ENCODE data around the gene NFIL3.

Gene NFIL3

DNA sequence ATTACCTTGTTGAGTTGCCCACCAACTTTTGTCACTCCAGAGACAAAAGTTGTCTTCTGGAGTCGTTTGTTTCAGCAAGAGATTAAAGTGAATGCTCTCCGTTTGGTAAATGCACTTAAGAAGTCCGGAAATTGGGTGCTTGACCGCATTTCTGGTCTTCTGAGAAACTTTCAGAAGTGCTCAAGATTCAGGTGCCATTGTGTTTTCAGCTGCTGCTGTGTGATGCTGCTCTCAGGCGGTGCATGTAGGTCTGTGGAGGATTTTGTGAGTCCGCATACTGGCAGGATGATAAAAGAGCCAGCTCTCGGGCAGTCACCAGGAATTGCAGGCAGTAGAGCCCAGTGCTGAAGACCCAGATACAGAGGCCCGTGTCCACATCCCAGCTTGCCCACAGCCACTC, 5.9 kb upstream of the NFIL3 start:
- peaks cover 0 to 8% of the 10 kb centered on the region in 2 donors for H3K9me3 ChIP-seq (replicated peaks in 1 of 2; ENCODE audit: control insufficient read depth in 2 of 2, insufficient read depth in 1 of 2, low read depth in 1 of 2, low read length in 2 of 2)
- H3K4me1 ChIP-seq (ENCODE audit: control insufficient read depth in 2 of 2, insufficient read depth in 1 of 2, low read depth in 1 of 2, low read length in 2 of 2): peaks cover 0 to 2% of the 10 kb centered on the region in 2 donors
- H3K27me3 ChIP-seq (ENCODE audit: control insufficient read depth in 3 of 3, insufficient read depth in 3 of 3, low read depth in 1 of 3, low read length in 3 of 3): peaks cover 0 to 63% (median 14%) of the 10 kb centered on the region in 3 experiments
- H3K27ac ChIP-seq (replicated peaks; ENCODE audit: low read length): no peak overlapping the region
- H3K4me2 ChIP-seq (ENCODE audit: insufficient read depth, low read length, poor library complexity, severe bottlenecking): no peak overlapping the region
- no peaks in the 10 kb centered on the region for H3K79me1 ChIP-seq (ENCODE audit: low read depth, low read length)
- no peak overlapping the region for H2BK15ac ChIP-seq (ENCODE audit: low read length)
- H2BK120ac ChIP-seq (ENCODE audit: low read depth, low read length): no peak overlapping the region
- no peak overlapping the region for H3K14ac ChIP-seq (ENCODE audit: low read length)
- H4K91ac ChIP-seq (ENCODE audit: low read depth, low read length, poor library complexity): no peak overlapping the region
- WGBS, 2 donors (ENCODE audit: extremely low coverage in 2 of 2, insufficient read length in 2 of 2, insufficient replicate concordance in 1 of 2): no CpG with 5 or more reads among the region's 8 CpGs
- H2AK5ac ChIP-seq (ENCODE audit: low read depth, low read length): no peak overlapping the region
- no peak overlapping the region for H4K8ac ChIP-seq (ENCODE audit: low read depth, low read length)
- H2BK12ac ChIP-seq (ENCODE audit: low read length): no peak overlapping the region
- no peak overlapping the region for H2BK5ac ChIP-seq (ENCODE audit: low read length)
- H3K4me3 ChIP-seq (ENCODE audit: low read length in 2 of 2): no peak overlapping the region
- H3K36me3 ChIP-seq (replicated peaks in 1 of 2; ENCODE audit: control insufficient read depth in 2 of 2, insufficient read depth in 2 of 2, low read length in 2 of 2): no peaks in the 10 kb centered on the region
- H3K18ac ChIP-seq (ENCODE audit: low read length): no peak overlapping the region
- H2AFZ ChIP-seq (ENCODE audit: low read length): no peak overlapping the region
- no peak overlapping the region for H3K9ac ChIP-seq (ENCODE audit: low read depth, low read length, poor library complexity)
- H3K23ac ChIP-seq (ENCODE audit: low read depth, low read length, poor library complexity): no peak overlapping the region
- no peak overlapping the region for H3K4ac ChIP-seq (ENCODE audit: low read length)
- no peak for DNase-seq (ENCODE audit: low spot score)

GRCh38 chr9:91428927-91429351, 5.3 kb upstream of the NFIL3 start:
- Histone ChIP-seq H3K4me3 (ENCODE audit: low read length in 2 of 2) (no peak overlapping the region), H3K14ac (ENCODE audit: low read length) (no peak overlapping the region), H3K9ac (ENCODE audit: low read depth, low read length, poor library complexity) (no peak overlapping the region), H3K79me1 (ENCODE audit: low read depth, low read length) (no peaks in the 10 kb centered on the region), H2BK15ac (ENCODE audit: low read length) (no peak overlapping the region), H2BK12ac (ENCODE audit: low read length) (no peak overlapping the region), H4K91ac (ENCODE audit: low read depth, low read length, poor library complexity) (no peak overlapping the region), H3K4me2 (ENCODE audit: insufficient read depth, low read length, poor library complexity, severe bottlenecking) (no peak overlapping the region), H4K8ac (ENCODE audit: low read depth, low read length) (no peak overlapping the region), H3K18ac (ENCODE audit: low read length) (no peak overlapping the region), H2BK120ac (ENCODE audit: low read depth, low read length) (no peak overlapping the region), H3K4me1 (ENCODE audit: control insufficient read depth in 2 of 2, insufficient read depth in 1 of 2, low read depth in 1 of 2, low read length in 2 of 2) (peaks cover 0 to 2% of the 10 kb centered on the region in 2 donors), H3K27ac (replicated peaks; ENCODE audit: low read length) (no peak overlapping the region), H3K27me3 (ENCODE audit: control insufficient read depth in 3 of 3, insufficient read depth in 3 of 3, low read depth in 1 of 3, low read length in 3 of 3) (peaks cover 0 to 68% (median 15%) of the 10 kb centered on the region in 3 experiments), H3K23ac (ENCODE audit: low read depth, low read length, poor library complexity) (no peak overlapping the region), H3K4ac (ENCODE audit: low read length) (no peak overlapping the region), H2BK5ac (ENCODE audit: low read length) (no peak overlapping the region), H3K36me3 (replicated peaks in 1 of 2; ENCODE audit: control insufficient read depth in 2 of 2, insufficient read depth in 2 of 2, low read length in 2 of 2) (no peaks in the 10 kb centered on the region), H2AK5ac (ENCODE audit: low read depth, low read length) (no peak overlapping the region), H3K9me3 (replicated peaks in 1 of 2; ENCODE audit: control insufficient read depth in 2 of 2, insufficient read depth in 1 of 2, low read depth in 1 of 2, low read length in 2 of 2) (peaks cover 0 to 8% of the 10 kb centered on the region in 2 donors), H2AFZ (ENCODE audit: low read length) (no peak overlapping the region)
- DNase-seq (ENCODE audit: low spot score): no peak
- no CpG with 5 or more reads among the region's 5 CpGs for WGBS, 2 donors (ENCODE audit: extremely low coverage in 2 of 2, insufficient read length in 2 of 2, insufficient replicate concordance in 1 of 2)

GRCh38 chr9:91428436-91428835, 4.8 kb upstream of the NFIL3 start:
- DNase-seq (ENCODE audit: low spot score): no peak
- H3K23ac ChIP-seq (ENCODE audit: low read depth, low read length, poor library complexity): no peak overlapping the region
- no CpG with 5 or more reads among the region's 2 CpGs for WGBS, 2 donors (ENCODE audit: extremely low coverage in 2 of 2, insufficient read length in 2 of 2, insufficient replicate concordance in 1 of 2)
- H3K4me2 ChIP-seq (ENCODE audit: insufficient read depth, low read length, poor library complexity, severe bottlenecking): no peak overlapping the region
- H4K91ac ChIP-seq (ENCODE audit: low read depth, low read length, poor library complexity): no peak overlapping the region
- H3K14ac ChIP-seq (ENCODE audit: low read length): no peak overlapping the region
- H2BK15ac ChIP-seq (ENCODE audit: low read length): no peak overlapping the region
- H3K9ac ChIP-seq (ENCODE audit: low read depth, low read length, poor library complexity): no peak overlapping the region
- no peaks in the 10 kb centered on the region for H3K36me3 ChIP-seq (replicated peaks in 1 of 2; ENCODE audit: control insufficient read depth in 2 of 2, insufficient read depth in 2 of 2, low read length in 2 of 2)
- H3K79me1 ChIP-seq (ENCODE audit: low read depth, low read length): no peaks in the 10 kb centered on the region
- no peak overlapping the region for H2AFZ ChIP-seq (ENCODE audit: low read length)
- peaks cover 0 to 68% (median 15%) of the 10 kb centered on the region in 3 experiments for H3K27me3 ChIP-seq (ENCODE audit: control insufficient read depth in 3 of 3, insufficient read depth in 3 of 3, low read depth in 1 of 3, low read length in 3 of 3)
- peaks cover 0 to 8% of the 10 kb centered on the region in 2 donors for H3K9me3 ChIP-seq (replicated peaks in 1 of 2; ENCODE audit: control insufficient read depth in 2 of 2, insufficient read depth in 1 of 2, low read depth in 1 of 2, low read length in 2 of 2)
- H4K8ac ChIP-seq (ENCODE audit: low read depth, low read length): no peak overlapping the region
- no peak overlapping the region for H3K27ac ChIP-seq (replicated peaks; ENCODE audit: low read length)
- no peak overlapping the region for H3K18ac ChIP-seq (ENCODE audit: low read length)
- H3K4me3 ChIP-seq (ENCODE audit: low read length in 2 of 2): no peak overlapping the region
- H3K4ac ChIP-seq (ENCODE audit: low read length): no peak overlapping the region
- no peak overlapping the region for H2AK5ac ChIP-seq (ENCODE audit: low read depth, low read length)
- no peak overlapping the region for H2BK120ac ChIP-seq (ENCODE audit: low read depth, low read length)
- no peak overlapping the region for H2BK5ac ChIP-seq (ENCODE audit: low read length)
- H3K4me1 ChIP-seq (ENCODE audit: control insufficient read depth in 2 of 2, insufficient read depth in 1 of 2, low read depth in 1 of 2, low read length in 2 of 2): peaks cover 0 to 2% of the 10 kb centered on the region in 2 donors
- no peak overlapping the region for H2BK12ac ChIP-seq (ENCODE audit: low read length)

DNA sequence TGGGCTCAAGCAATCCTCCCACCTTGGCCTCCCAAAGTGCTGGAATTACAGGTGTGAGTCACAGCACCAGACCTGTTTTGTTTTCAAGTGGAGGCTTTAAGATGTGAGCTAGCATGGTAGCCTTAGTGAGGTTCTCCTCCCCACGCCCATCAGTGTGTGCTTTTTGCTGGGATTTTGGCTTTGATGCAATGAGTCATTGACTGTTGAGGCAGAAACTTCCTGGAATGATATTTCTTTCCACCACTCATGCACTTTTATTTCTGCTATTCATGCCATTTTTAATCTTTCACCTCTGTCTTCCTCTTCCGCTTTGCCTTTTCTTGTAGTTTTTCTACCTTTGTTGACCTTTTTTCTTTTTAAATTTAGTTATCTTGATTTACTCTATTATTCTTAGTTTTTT, 4.2 kb upstream of the NFIL3 start:
- Histone ChIP-seq H3K4me1 (ENCODE audit: control insufficient read depth in 2 of 2, insufficient read depth in 1 of 2, low read depth in 1 of 2, low read length in 2 of 2) (peaks cover 0 to 2% of the 10 kb centered on the region in 2 donors), H2BK12ac (ENCODE audit: low read length) (no peak overlapping the region), H2BK120ac (ENCODE audit: low read depth, low read length) (no peak overlapping the region), H2BK15ac (ENCODE audit: low read length) (no peak overlapping the region), H4K91ac (ENCODE audit: low read depth, low read length, poor library complexity) (no peak overlapping the region), H3K36me3 (replicated peaks in 1 of 2; ENCODE audit: control insufficient read depth in 2 of 2, insufficient read depth in 2 of 2, low read length in 2 of 2) (no peaks in the 10 kb centered on the region), H3K79me1 (ENCODE audit: low read depth, low read length) (no peaks in the 10 kb centered on the region), H3K27me3 (ENCODE audit: control insufficient read depth in 3 of 3, insufficient read depth in 3 of 3, low read depth in 1 of 3, low read length in 3 of 3) (peaks cover 0 to 68% (median 15%) of the 10 kb centered on the region in 3 experiments), H2AFZ (ENCODE audit: low read length) (no peak overlapping the region), H2AK5ac (ENCODE audit: low read depth, low read length) (no peak overlapping the region), H2BK5ac (ENCODE audit: low read length) (no peak overlapping the region), H3K23ac (ENCODE audit: low read depth, low read length, poor library complexity) (no peak overlapping the region), H4K8ac (ENCODE audit: low read depth, low read length) (no peak overlapping the region), H3K9me3 (replicated peaks in 1 of 2; ENCODE audit: control insufficient read depth in 2 of 2, insufficient read depth in 1 of 2, low read depth in 1 of 2, low read length in 2 of 2) (peaks cover 0 to 8% of the 10 kb centered on the region in 2 donors), H3K14ac (ENCODE audit: low read length) (no peak overlapping the region), H3K18ac (ENCODE audit: low read length) (no peak overlapping the region), H3K4me3 (ENCODE audit: low read length in 2 of 2) (no peak overlapping the region), H3K4me2 (ENCODE audit: insufficient read depth, low read length, poor library complexity, severe bottlenecking) (no peak overlapping the region), H3K9ac (ENCODE audit: low read depth, low read length, poor library complexity) (no peak overlapping the region), H3K4ac (ENCODE audit: low read length) (no peak overlapping the region), H3K27ac (replicated peaks; ENCODE audit: low read length) (no peak overlapping the region)
- no CpG with 5 or more reads among the region's 2 CpGs for WGBS, 2 donors (ENCODE audit: extremely low coverage in 2 of 2, insufficient read length in 2 of 2, insufficient replicate concordance in 1 of 2)
- DNase-seq (ENCODE audit: low spot score): no peak

Measured in neuronal stem cell (in vitro differentiated cells).